ENCODE measurements around the gene TCAP. TPM values are rescaled to one million over a fixed set of nuclear protein-coding genes. Genes with fewer than 3 reads are reported as not detected.

The TCAP gene
- total RNA-seq, 4 donors from 2014 or later = 0.25 to 3.6 (median 1.5) TPM

- Histone ChIP-seq H3K4me3 (no peak overlapping the region), H3K4me1 (peaks cover 0 to 58% (median 11%) of the 10 kb centered on the region in 3 donors), H3K27ac (peak overlapping the region in 3 of 4 donors; percentile 67 to 74 (median 72)), H3K9me3 (no peaks in the 10 kb centered on the region), H3K27me3 (no peaks in the 10 kb centered on the region), H3K36me3 (peaks cover 0 to 94% of the 10 kb centered on the region in 2 donors)
- TF ChIP-seq, protein P1, sequence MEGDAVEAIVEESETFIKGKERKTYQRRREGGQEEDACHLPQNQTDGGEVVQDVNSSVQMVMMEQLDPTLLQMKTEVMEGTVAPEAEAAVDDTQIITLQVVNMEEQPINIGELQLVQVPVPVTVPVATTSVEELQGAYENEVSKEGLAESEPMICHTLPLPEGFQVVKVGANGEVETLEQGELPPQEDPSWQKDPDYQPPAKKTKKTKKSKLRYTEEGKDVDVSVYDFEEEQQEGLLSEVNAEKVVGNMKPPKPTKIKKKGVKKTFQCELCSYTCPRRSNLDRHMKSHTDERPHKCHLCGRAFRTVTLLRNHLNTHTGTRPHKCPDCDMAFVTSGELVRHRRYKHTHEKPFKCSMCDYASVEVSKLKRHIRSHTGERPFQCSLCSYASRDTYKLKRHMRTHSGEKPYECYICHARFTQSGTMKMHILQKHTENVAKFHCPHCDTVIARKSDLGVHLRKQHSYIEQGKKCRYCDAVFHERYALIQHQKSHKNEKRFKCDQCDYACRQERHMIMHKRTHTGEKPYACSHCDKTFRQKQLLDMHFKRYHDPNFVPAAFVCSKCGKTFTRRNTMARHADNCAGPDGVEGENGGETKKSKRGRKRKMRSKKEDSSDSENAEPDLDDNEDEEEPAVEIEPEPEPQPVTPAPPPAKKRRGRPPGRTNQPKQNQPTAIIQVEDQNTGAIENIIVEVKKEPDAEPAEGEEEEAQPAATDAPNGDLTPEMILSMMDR (IDR thresholded peaks at IDR 0.05) = no peak
- TF ChIP-seq EP300 (IDR thresholded peaks at IDR 0.05) (no peak), POLR2A (IDR thresholded peaks at IDR 0.05) (no peak), POLR2AphosphoS5 (IDR thresholded peaks at IDR 0.05) (no peak)
- no peak for ATAC-seq
- 100% methylated on average over 1 of the region's 3 CpGs; no CpG with 5 or more reads in 1 of the 2 donors for WGBS, 2 donors (ENCODE audit: low coverage in 1 of 2)
Observed at GRCh38 chr17:39658760-39659159, 6.4 kb upstream of the TCAP start.

GRCh38 chr17:39659279-39660010 is 5.7 kb upstream of the TCAP start:
- H3K4me1 ChIP-seq = peaks cover 0 to 63% (median 14%) of the 10 kb centered on the region in 3 donors
- 42 to 62% methylated on average over 4 to 8 of the region's 15 CpGs for WGBS, 2 donors (ENCODE audit: low coverage in 1 of 2)
- TF ChIP-seq POLR2A (IDR thresholded peaks at IDR 0.05) = no peak
- TF ChIP-seq, protein P1 (IDR thresholded peaks at IDR 0.05) = no peak
- TF ChIP-seq POLR2AphosphoS5 (IDR thresholded peaks at IDR 0.05) = no peak
- TF ChIP-seq EP300 (IDR thresholded peaks at IDR 0.05) = no peak
- H3K36me3 ChIP-seq = peaks cover 0 to 88% of the 10 kb centered on the region in 2 donors
- ATAC-seq = peak; percentile 25
- no peak overlapping the region for H3K4me3 ChIP-seq
- peak overlapping the region in 3 of 4 donors; percentile 67 to 74 (median 72) for H3K27ac ChIP-seq
- no peaks in the 10 kb centered on the region for H3K9me3 ChIP-seq
- no peaks in the 10 kb centered on the region for H3K27me3 ChIP-seq

- peaks cover 2% of the 10 kb centered on the region for H3K27me3 ChIP-seq
- peaks cover 0 to 68% (median 14%) of the 10 kb centered on the region in 3 donors for H3K4me1 ChIP-seq
- TF ChIP-seq EP300 (IDR thresholded peaks at IDR 0.05) (no peak), POLR2A (IDR thresholded peaks at IDR 0.05) (no peak)
- TF ChIP-seq, protein P1 (IDR thresholded peaks at IDR 0.05) = no peak
- no peaks in the 10 kb centered on the region for H3K9me3 ChIP-seq
- peaks cover 0 to 83% of the 10 kb centered on the region in 2 donors for H3K36me3 ChIP-seq
- no peak for ATAC-seq
- peak overlapping the region in 3 of 4 donors; percentile 67 to 74 (median 72) for H3K27ac ChIP-seq
- H3K4me3 ChIP-seq = no peak overlapping the region
- 80% methylated on average over 1 of the region's 5 CpGs; no CpG with 5 or more reads in 1 of the 2 donors for WGBS, 2 donors (ENCODE audit: low coverage in 1 of 2)
Observed at GRCh38 chr17:39660011-39660360, 5.2 kb upstream of the TCAP start.

GRCh38 chr17:39660397-39661385 is 4.5 kb upstream of the TCAP start:
- peak; percentile 26 for ATAC-seq
- H3K9me3 ChIP-seq = no peaks in the 10 kb centered on the region
- TF ChIP-seq POLR2A (IDR thresholded peaks at IDR 0.05) (no peak), EP300 (IDR thresholded peaks at IDR 0.05) (no peak), POLR2AphosphoS5 (IDR thresholded peaks at IDR 0.05) (no peak)
- TF ChIP-seq, protein P1 (IDR thresholded peaks at IDR 0.05) = no peak
- 69 to 78% methylated on average over 2 to 18 of the region's 35 CpGs for WGBS, 2 donors (ENCODE audit: low coverage in 1 of 2)
- peaks cover 9% of the 10 kb centered on the region for H3K27me3 ChIP-seq
- peak overlapping the region in 3 of 4 donors; percentile 67 to 74 (median 72) for H3K27ac ChIP-seq
- peaks cover 0 to 76% of the 10 kb centered on the region in 2 donors for H3K36me3 ChIP-seq
- H3K4me3 ChIP-seq = no peak overlapping the region
- H3K4me1 ChIP-seq = peaks cover 0 to 76% (median 15%) of the 10 kb centered on the region in 3 donors

Data from gastroesophageal sphincter (tissue), 4 donors.